Amygdala (tissue), 56 donors: ENCODE data around the gene LMF1.

ENCODE experiments used
- DNase-seq, 56 donors: peaks; one replicate each; lab custom pipeline; 2025; lab: John Stamatoyannopoulos, UW

The LMF1 gene

GRCh38 chr16:974001-974601 lies 3.3 kb upstream of the LMF1 start:
- peak in 14 of 56 donors; percentile 34 to 67 (median 52) for DNase-seq

- DNase-seq: no peak
Observed at GRCh38 chr16:973366-973765, 2.6 kb upstream of the LMF1 start.

GRCh38 chr16:972316-973002 lies 1.7 kb upstream of the LMF1 start:
- DNase-seq: peak in 54 of 56 donors; percentile 40 to 96 (median 84)

- no peak for DNase-seq
Observed at GRCh38 chr16:971981-972315, 1.2 kb upstream of the LMF1 start.

GRCh38 chr16:971582-971905 lies 760 bp upstream of the LMF1 start:
- DNase-seq: no peak

GRCh38 chr16:970386-970765 lies 408 bp downstream of the LMF1 start:
- DNase-seq: no peak

GRCh38 chr16:969508-970385 lies 1.0 kb downstream of the LMF1 start:
- DNase-seq: peak in 6 of 56 donors; percentile 24 to 51 (median 36)

- DNase-seq: no peak
Observed at GRCh38 chr16:968620-969019, 2.2 kb downstream of the LMF1 start.

- DNase-seq: no peak
Observed at GRCh38 chr16:967546-968295, 3.1 kb downstream of the LMF1 start.

- DNase-seq: no peak
Observed at GRCh38 chr16:967077-967541, 3.7 kb downstream of the LMF1 start.

- DNase-seq: no peak
Observed at GRCh38 chr16:966505-966904, 4.3 kb downstream of the LMF1 start.

- no peak for DNase-seq
Observed at GRCh38 chr16:966035-966434, 4.7 kb downstream of the LMF1 start.

- DNase-seq: no peak
Observed at GRCh38 chr16:965487-965886, 5.3 kb downstream of the LMF1 start.

GRCh38 chr16:965036-965395 lies 5.8 kb downstream of the LMF1 start:
- no peak for DNase-seq

GRCh38 chr16:964356-965035 lies 6.3 kb downstream of the LMF1 start:
- peak in 16 of 56 donors; percentile 18 to 54 (median 39) for DNase-seq

- no peak for DNase-seq
Observed at GRCh38 chr16:963913-964312, 6.9 kb downstream of the LMF1 start.

GRCh38 chr16:962901-963814 lies 7.6 kb downstream of the LMF1 start:
- DNase-seq: no peak

- no peak for DNase-seq
Observed at GRCh38 chr16:962366-962765, 8.4 kb downstream of the LMF1 start.
